Mucosa of gallbladder (tissue), 1 donor: ENCODE results near the gene SLC22A16. TPM values are rescaled to one million over a fixed set of nuclear protein-coding genes. Genes with fewer than 3 reads are reported as not detected.

Experiments used
- DNase-seq: peaks from one replicate; pipeline ENCODE4 v3.0.0-alpha.2; 2020; ENCODE audit warnings: low spot score
- total RNA-seq: library from RNA; stranded (reverse); gene quantifications from one replicate; pipeline ENCODE4 v1.2.1, GENCODE V29; 2021
- donor health status: DM: no; HTN: no; CAD: no.

SLC22A16 gene
- total RNA-seq, 1 donor from 2014 or later = not detected

DNA sequence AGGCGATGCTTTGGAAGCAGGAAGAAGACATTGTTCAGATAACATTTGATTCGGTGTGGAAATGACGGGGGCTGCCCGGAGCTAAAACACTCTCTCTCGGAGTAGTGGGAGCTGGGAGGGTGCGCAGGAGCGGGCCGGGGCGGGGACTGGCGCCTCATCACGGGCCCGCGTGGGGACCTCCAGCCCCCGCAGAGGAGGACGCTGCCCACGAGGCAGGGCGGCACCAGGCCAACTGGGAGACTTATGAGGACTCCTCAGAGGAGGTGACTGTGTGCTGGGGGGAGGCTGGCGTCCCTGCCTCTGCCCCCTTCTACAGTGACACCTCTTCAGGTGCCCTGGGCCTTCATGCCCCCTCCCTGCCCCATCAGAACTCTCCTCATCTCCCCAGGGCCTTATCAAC, 76.2 kb downstream of the SLC22A16 start:
- no peak for DNase-seq

DNA sequence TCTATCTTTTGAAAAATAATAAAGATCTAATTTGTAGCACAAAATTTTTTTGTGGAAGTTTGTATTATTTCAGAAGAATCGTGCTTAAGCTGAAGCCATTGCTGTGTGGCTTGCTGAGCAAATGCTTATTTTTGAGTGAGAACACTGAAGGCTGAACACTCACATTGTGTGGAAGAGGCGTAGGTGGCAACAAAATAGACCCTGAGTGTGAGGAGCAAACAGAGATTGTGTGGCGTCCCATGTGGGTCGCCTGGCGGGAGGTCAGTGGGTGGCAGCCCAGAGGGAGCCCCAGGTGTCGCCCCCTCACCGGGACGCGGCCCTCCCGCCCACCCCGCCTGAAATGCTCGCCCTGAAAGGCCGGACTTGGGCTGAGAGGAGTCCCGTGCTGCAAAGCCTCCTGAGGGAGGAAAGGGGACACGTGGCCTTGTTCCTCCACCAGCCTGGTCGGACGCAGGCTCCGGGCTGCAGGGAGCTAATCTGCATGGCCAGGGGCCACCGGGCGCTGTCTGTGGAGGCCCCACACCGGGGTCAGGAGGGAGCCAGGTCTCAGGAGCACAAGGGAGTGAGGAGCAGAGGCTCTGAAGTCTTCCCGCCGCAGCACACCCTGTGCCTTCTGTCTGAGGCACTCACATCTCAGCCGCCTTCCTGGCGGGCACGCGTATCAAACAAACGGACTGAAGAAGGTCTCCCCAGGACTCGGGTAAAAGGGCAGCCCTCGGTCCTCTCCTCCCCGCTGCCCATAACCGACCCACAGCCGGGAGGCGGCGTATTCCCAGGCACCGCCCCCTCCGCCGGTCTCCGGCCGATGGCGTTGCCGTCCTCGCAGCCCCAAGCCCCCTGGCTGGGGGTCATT, 77.0 kb downstream of the SLC22A16 start:
- DNase-seq = no peak

DNA sequence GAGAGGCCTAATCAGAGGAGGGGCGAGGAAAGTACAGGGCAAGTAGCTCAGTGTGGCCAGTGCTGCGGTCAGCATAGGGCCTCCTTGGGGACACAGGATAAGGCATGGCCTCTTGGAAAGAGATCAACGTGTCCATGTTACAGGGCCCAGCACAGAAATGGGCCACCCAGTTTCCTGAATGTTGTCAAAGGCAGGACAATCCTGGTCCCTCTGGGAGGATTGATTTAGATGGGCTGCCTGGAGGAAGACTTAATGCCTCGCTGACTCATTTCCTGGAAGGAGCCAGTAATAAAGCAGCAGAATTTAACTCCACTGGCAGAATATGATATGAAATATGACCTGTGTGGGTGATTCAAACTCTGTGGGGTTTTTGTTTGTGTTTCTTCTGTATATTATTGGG, 77.6 kb downstream of the SLC22A16 start:
- no peak for DNase-seq

DNA sequence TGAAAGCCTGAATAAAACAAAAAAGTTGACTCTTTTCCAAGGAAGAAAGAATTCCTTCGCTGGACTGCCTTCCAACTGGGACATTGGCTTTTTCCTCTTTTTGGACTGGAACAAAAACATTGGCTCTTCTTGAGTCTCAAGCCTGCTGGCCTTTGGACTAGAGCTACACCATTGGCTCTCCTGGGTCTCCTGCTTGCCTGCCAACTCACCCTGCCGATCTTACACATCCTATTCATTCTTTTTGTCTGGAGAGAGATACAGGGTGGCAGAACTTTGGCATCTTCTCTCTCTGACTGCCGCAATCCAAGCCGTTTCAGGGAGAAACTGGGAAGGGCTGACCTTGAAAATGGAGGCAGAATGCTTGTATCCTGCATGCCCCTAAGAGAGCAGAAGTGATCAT, 81.2 kb downstream of the SLC22A16 start:
- peak; percentile 38 for DNase-seq

DNA sequence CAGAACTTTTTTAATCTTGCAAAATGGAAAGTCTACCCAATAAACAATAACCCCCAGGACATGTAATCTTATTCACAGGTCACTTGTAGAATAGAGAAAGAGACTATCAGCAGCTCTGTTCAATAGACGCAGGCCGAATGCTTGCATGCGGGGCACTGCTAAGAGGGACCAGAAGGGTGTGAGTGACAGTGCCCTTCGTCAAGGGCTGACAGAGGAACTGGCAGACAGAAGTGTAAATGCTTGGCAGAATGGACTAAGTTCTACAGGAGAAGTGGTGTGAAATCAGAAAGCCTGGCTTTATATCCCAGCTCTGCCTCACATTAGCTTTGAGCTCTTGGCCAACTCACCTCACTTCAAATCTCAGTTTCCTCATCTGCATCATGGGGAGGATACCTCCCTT, 82.0 kb downstream of the SLC22A16 start:
- DNase-seq = no peak

DNA sequence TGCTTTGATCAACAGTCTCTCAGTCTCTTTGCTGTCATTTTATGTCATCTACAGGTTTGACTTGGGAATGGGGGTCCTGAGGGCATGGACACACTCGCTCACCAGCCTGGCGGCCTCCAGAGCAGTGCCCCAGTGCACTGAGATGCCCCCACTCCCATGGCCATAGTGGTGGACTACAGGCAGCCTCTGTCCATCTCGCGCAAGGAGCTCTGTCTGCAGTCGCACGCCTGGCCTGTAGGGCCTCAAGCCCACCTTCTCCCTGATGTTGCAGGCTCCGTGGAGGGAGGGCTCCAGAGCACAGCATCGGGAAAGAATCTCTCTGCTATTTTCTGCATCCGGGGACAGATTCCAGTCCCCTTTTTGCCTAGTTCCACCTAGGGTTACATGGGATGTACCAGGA, 83.7 kb downstream of the SLC22A16 start:
- no peak for DNase-seq

DNA sequence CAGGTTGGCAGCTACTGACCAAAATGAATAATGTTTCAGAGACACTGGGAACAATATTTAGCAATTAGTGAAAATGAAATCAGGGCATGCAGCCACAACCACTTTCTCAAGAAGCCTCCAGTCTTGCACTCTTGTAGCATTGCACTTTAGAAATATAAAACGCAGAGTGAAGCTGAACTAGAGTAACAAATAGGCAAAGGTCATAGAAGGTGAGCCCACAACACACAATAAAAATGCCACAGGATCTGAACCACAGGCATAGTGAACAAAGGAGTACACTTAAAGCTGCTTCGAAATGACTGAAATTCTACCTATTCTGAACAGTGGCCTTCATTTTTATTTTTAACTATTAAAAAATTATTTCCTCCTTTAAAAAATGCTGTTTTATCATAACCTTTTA, 86.0 kb downstream of the SLC22A16 start:
- no peak for DNase-seq

DNA sequence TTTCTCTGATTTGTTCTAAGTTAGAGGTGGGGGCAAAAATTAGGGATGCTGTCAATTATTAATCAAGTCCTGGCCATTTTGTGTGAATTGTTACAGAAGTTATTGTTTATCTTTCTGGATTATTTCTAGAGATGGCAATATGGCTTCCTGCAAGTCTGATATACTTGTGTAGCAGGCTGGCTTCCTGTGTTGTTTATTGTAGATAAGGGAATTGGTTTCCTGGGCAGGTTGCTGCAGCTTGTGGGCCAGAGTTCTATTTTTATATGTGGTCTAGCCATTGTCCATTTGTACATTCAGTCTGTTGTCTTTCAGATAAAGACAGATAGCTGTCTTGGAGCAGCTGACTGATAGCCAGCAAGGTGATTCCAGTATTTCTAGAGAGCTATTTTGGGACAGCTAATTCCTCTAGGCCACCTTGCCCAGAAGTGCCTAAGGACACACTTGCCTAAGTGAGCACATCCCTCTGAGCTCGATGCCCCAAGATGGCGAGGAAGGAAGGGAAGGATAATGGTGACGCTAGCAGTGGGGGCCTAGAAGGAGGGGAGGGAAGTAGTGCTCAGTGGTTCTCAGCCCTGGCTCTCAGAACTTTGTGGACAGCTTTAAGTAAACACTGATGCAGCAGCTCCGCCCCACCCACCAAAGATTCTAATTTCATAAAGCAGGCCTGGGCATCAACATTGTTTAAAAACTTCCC, 86.6 kb downstream of the SLC22A16 start:
- no peak for DNase-seq

DNA sequence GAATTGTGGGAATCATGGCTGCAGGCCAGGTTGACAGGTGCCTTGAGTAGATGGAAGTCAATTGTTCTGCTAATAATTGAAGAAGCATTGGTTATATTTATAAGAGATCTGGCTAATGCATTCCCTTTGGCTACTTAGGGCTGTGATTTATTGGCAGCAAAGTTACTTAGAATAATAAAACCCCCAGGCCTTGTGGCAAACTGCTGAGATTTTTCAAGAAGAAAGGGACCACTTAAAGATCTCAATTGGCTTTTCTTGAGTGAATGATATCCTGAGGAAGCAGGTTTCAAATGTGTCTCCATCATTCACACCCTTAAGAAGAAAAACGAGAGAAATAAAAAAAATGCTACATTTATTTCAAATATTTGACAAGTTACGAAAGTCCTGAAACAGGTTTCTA, 88.4 kb downstream of the SLC22A16 start:
- no peak for DNase-seq

DNA sequence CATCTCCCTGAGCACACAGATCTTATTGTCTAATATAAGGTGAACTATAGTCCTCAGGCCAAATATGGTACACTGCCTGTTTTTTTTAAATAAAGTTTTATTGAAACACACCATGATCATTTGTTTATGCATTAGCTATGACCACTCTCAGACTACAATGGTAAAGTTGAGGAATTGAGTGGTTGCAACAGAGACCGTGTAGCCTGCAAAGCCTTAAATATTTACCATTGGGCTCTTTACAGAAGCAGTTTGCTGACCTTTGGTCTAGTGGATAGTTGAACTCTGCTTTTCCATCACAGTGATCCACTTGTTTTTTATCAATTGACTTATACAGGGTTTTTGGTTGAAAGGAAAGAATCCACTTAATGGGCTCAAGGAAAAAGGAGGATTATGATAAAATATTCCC, 91.0 kb downstream of the SLC22A16 start:
- DNase-seq = no peak

DNA sequence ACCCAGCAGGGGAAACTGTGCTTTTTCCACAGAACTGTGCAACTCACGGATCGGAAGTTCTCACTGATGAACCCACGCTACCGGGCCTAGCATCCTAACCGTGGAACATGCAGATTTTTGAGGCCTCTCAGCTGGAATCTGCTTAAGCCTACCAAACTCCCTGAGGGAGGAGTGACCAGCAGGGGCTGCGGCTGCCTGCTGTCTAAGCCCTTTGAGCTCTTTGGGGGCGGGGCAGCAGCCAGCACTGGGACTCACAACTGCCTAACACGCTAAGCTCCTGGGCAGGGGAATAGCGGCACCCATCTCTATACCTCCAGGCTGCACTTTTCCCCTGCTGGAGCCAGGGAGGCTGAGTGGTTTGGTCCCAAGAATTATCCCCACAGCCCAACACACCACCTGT, 97.9 kb downstream of the SLC22A16 start:
- DNase-seq = no peak

Other genes with a start within 250 kb of the SLC22A16 start
- gene METTL24, start 118.3 kb downstream of the SLC22A16 start, total RNA-seq = 15.7 TPM
- 5.6 TPM for gene DDO, start 61.0 kb downstream of the SLC22A16 start, total RNA-seq